ENCODE measurements around the gene RPL23.

DNA sequence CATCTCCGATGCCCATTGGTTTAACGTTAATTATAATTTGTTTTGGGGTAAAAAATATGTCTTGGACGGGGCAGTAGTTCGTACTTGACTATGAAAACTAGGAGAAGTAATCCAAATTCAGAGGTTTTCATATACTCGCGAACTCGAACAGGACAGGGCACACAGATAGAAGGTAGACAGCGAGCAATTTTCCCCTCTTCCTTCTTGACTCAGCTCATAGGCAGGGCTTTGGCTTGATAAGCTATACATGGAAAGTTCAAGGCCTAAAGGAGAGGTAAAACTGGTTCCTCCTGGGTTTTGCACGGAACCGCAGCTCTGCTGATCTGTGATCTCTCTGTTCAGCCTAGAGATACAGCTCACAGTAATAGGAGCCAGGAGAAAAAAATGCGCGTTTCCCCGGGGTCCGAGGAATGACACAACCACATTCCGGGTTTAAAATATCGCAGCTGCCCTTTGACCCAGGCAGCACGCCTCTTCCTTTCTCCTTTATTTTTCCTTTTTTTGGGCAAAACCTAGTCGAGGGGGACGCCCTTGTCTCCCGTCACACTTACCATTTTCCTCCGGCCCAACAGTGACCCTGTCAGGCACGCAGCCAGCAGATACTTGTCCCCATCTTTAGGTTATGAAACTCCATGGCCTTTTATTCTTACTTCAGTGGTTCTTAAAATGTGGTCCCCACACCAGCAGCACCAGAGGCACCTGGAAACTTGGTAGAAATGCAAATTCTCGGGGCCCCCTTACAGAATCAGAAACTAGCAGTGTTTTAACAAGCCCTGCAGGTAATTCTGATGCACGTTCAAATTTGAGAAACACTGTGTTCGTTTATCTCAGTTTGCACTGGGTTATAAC, 14.7 kb upstream of the RPL23 start:
- TF ChIP-seq, protein P1, sequence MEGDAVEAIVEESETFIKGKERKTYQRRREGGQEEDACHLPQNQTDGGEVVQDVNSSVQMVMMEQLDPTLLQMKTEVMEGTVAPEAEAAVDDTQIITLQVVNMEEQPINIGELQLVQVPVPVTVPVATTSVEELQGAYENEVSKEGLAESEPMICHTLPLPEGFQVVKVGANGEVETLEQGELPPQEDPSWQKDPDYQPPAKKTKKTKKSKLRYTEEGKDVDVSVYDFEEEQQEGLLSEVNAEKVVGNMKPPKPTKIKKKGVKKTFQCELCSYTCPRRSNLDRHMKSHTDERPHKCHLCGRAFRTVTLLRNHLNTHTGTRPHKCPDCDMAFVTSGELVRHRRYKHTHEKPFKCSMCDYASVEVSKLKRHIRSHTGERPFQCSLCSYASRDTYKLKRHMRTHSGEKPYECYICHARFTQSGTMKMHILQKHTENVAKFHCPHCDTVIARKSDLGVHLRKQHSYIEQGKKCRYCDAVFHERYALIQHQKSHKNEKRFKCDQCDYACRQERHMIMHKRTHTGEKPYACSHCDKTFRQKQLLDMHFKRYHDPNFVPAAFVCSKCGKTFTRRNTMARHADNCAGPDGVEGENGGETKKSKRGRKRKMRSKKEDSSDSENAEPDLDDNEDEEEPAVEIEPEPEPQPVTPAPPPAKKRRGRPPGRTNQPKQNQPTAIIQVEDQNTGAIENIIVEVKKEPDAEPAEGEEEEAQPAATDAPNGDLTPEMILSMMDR (conservative IDR thresholded peaks at IDR 0.05): no peak
- no peak for TF ChIP-seq ZFX (IDR thresholded peaks at IDR 0.05)

Measured in C4-2B (cell line).